T-helper 2 cell treated with Interferon-gamma antibody and Interleukin-4, amounts not matched to agents 5 μg/mL and 100 μg/mL, for 36 hours (primary cell): ENCODE data around the gene SLC27A5.
"Not testable (repeated sequence)": the region's sequence is repeated elsewhere in the genome, so short reads cannot be mapped to it uniquely, and the experiment has no call there.

ENCODE experiments used
- DNase-seq: peaks from one replicate; pipeline ENCODE4 v3.0.0; 2021; ENCODE audit warnings: low spot score
- H3K27ac Mint-ChIP-seq: one replicate; pipeline ENCODE4 v1.8.0; 2021; ENCODE audit warnings: mild to moderate bottlenecking, mixed read lengths
- H3K27me3 Mint-ChIP-seq: one replicate; pipeline ENCODE4 v1.8.0; 2021; ENCODE audit warnings: low read depth, mixed read lengths
- H3K36me3 Mint-ChIP-seq: one replicate; pipeline ENCODE4 v1.8.0; 2021; ENCODE audit warnings: low read depth, mixed read lengths
- H3K4me1 Mint-ChIP-seq: one replicate; pipeline ENCODE4 v1.8.0; 2021; ENCODE audit warnings: low read depth, mixed read lengths
- H3K4me3 Mint-ChIP-seq: one replicate; pipeline ENCODE4 v1.8.0; 2022; ENCODE audit warnings: mild to moderate bottlenecking, moderate library complexity, mixed read lengths
- H3K9me3 Mint-ChIP-seq: one replicate; pipeline ENCODE4 v1.8.0; 2021; ENCODE audit warnings: mixed read lengths

The SLC27A5 gene

DNA sequence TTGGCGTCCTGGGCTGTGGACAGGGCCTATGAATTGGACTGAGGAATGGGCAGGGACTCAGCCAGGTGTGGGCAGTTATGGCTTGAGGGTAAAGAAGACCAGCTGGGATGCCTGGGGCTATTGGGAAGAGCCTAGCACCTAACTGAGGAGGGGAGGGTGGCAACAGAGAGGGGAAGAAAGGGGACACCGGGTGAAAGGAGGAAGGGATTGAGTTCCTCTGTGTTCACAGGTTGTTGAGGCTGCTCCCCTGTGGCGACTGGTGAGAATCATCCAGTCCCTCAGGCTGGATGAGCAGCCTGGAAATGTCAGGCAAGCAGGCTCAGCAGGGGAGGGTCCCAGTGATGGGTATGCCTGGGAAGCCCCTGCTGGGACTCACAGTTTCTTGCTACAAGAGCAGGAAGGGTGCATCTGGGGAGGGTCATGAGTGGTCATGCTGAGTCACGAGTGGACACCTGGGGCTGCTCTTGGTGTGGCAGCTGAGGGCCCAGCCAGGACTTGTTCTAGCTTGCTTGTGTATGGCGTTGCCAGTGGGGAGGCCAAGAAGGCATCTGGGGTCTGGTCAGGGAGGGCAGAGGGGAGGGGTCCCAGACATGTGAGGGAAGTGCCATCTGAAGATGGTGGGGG lies 43.5 kb downstream of the SLC27A5 start:
- H3K27ac Mint-ChIP-seq, result peak overlapping the region; percentile 22
- peak overlapping the region; percentile 85 for H3K4me3 Mint-ChIP-seq
- DNase-seq, result no peak
- no peaks in the 10 kb centered on the region for H3K9me3 Mint-ChIP-seq
- peaks cover 12% of the 10 kb centered on the region for H3K4me1 Mint-ChIP-seq
- H3K27me3 Mint-ChIP-seq, result peaks cover 2% of the 10 kb centered on the region
- H3K36me3 Mint-ChIP-seq, result peaks cover 5% of the 10 kb centered on the region

DNA sequence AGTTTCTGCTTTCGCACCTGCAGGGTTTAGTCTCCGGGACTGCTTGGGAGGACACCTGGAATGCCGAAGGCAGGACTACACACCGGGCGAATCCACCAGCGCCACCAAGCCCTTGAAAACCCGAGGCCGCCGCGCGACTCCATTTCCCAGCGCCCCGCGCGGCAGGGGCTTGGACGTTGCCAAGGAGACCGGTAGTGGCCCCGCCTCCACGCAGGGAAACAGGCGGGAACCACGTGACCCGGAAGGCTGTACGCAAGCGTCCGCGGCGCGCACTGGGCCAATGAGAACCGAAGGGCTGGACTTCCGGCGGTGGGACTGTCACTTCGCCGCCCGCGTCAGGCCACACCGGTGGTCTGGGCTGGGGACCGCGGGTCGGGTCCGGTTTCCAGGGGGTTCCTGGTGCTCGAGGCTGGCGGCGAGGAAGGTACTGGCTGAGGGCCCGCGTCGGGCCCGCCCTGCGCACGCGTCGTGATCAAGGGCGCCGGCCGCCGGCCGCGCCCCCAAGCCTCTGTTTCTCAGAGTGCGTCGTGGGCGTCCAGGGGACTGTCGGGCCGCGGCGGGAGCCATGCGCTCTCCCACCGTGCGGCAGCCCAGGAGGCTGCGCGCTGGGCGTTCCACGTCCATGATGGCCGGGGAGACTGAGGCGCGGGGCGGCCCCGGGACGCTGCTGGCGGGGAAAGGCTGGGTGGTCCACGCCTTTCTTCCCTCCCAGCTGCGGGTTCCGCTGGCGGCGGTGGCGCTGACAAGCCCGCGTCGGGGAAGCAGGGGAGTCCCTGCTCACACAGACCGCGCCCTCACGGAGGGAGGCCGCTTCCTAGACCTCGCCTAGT lies 44.8 kb downstream of the SLC27A5 start, which contains the start of gene ZNF324:
TSS of gene ZNF324 (plus strand) at position 321 of the 830 bp plus-strand sequence. CDS start 2,106 bp downstream, outside the sequence.
- peak; percentile 97 for DNase-seq
- Mint-ChIP-seq H3K27me3 (peaks cover 2% of the 10 kb centered on the region), H3K4me3 (peak within 1 kb of the TSS; percentile 85), H3K36me3 (peaks cover 1% of the 10 kb centered on the region), H3K27ac (peak within 1 kb of the TSS; percentile 81), H3K9me3 (no peaks in the 10 kb centered on the region), H3K4me1 (peaks cover 12% of the 10 kb centered on the region)

DNA sequence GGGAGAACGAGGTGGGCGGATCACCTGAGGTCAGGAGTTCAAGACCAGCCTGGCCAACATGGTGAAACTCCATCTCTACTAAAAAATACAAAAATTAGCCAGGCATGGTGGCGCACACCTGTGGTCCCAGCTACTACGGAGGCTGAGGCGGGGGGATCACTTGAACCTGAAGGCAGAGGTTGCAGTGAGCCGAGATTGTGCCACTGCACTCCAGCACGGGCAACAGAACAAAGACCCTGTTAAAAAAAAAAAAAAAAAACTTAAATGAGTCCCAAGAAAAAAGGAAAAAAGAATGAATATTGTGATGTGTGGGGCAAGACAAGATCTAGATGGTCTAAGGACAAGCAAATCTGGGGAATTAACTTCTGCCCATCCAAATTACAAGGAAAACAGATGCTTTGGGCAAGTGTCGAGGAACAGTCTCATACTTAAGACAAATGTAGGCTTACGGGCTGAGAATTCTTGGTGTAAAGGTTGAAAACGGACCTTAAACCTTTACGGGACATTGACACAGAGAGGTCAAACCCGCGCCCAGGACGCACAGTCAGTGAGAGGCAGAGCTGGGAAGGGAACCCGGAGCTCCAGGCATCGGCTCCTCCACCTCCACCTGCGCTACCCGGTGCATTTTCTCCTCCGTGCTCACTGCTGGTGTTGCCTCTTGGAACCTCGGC lies 45.6 kb downstream of the SLC27A5 start:
- H3K27ac Mint-ChIP-seq, result no peak overlapping the region
- H3K36me3 Mint-ChIP-seq, result peaks cover 1% of the 10 kb centered on the region
- peak overlapping the region; percentile 85 for H3K4me3 Mint-ChIP-seq
- no peak for DNase-seq
- no peaks in the 10 kb centered on the region for H3K9me3 Mint-ChIP-seq
- H3K4me1 Mint-ChIP-seq, result peaks cover 12% of the 10 kb centered on the region
- peaks cover 2% of the 10 kb centered on the region for H3K27me3 Mint-ChIP-seq

DNA sequence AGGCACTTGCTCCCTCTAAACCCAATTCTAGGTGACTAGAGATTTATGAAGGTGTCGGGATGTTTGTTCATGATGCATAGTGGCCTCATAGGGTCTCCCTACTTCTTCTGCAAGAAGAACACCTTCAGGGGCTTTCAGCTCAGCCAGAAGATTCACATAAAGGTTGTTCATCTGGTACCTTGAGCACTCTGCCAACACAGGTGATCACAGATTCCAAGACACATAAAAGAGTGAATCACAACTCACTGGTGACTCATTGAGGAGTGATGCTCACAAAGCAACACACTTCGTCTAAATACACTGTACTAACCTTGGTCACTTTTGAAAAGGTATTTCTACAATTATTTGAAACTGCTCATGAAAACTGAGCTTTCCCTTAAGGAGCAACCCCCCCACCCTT lies 51.8 kb downstream of the SLC27A5 start:
- Mint-ChIP-seq H3K9me3 (no peaks in the 10 kb centered on the region), H3K27me3 (no peaks in the 10 kb centered on the region), H3K27ac (no peak overlapping the region), H3K4me1 (no peaks in the 10 kb centered on the region), H3K4me3 (no peak overlapping the region), H3K36me3 (peaks cover 18% of the 10 kb centered on the region)
- DNase-seq, result no peak

DNA sequence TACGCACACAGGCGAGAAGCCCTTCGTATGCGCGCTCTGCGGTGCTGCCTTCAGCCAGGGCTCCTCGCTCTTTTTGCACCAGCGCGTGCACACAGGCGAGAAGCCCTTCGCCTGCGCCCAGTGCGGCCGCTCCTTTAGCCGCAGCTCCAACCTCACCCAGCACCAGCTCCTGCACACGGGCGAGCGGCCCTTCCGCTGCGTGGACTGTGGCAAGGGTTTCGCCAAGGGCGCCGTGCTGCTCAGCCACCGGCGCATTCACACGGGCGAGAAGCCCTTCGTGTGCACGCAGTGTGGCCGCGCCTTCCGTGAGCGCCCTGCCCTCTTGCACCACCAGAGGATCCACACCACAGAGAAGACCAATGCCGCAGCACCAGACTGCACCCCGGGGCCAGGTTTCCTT lies 55.7 kb downstream of the SLC27A5 start:
- H3K4me1 Mint-ChIP-seq, result peaks cover 9% of the 10 kb centered on the region
- H3K36me3 Mint-ChIP-seq, result peaks cover 25% of the 10 kb centered on the region
- H3K27ac Mint-ChIP-seq, result no peak overlapping the region
- H3K27me3 Mint-ChIP-seq, result peaks cover 2% of the 10 kb centered on the region
- no peaks in the 10 kb centered on the region for H3K9me3 Mint-ChIP-seq
- no peak overlapping the region for H3K4me3 Mint-ChIP-seq
- DNase-seq, result no peak

DNA sequence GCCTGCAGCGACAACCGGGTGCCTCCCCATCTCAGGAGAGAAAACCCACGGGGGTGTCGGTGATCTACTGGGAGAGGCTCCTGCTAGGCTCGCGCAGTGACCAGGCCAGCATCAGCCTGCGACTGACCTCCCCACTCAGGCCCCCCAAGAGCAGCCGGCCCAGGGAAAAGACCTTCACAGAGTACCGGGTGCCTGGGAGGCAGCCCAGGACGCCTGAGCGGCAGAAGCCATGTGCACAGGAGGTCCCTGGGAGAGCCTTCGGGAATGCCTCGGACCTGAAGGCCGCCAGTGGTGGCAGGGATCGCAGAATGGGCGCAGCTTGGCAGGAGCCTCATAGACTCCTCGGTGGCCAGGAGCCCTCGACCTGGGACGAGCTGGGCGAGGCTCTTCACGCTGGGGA lies 56.5 kb downstream of the SLC27A5 start:
- Mint-ChIP-seq H3K9me3 (no peaks in the 10 kb centered on the region), H3K4me1 (peaks cover 15% of the 10 kb centered on the region), H3K27me3 (peaks cover 2% of the 10 kb centered on the region), H3K4me3 (no peak overlapping the region), H3K36me3 (peaks cover 25% of the 10 kb centered on the region), H3K27ac (no peak overlapping the region)
- no peak for DNase-seq

DNA sequence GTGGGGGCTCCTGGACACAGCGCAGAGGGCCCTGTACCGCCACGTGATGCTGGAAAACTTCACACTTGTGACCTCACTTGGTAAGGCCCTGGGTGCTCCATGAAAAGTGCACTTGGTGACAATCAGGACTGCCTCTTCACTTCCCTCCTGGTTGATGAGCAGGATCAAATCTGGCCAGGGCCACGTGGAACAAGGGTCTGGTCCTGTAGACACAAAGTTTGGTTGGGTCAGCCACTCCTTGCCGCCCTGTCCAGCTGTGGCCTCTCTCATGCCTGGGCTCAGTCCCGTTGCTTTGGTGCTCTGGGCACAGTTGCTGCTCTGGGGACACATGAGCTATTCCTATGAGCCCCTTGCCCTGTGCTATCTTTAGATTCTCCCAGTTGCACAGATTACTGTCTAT lies 58.0 kb downstream of the SLC27A5 start:
- peaks cover 5% of the 10 kb centered on the region for H3K9me3 Mint-ChIP-seq
- no peak overlapping the region for H3K27ac Mint-ChIP-seq
- peaks cover 2% of the 10 kb centered on the region for H3K27me3 Mint-ChIP-seq
- peaks cover 15% of the 10 kb centered on the region for H3K4me1 Mint-ChIP-seq
- no peak overlapping the region for H3K4me3 Mint-ChIP-seq
- no peak for DNase-seq
- peaks cover 22% of the 10 kb centered on the region for H3K36me3 Mint-ChIP-seq

DNA sequence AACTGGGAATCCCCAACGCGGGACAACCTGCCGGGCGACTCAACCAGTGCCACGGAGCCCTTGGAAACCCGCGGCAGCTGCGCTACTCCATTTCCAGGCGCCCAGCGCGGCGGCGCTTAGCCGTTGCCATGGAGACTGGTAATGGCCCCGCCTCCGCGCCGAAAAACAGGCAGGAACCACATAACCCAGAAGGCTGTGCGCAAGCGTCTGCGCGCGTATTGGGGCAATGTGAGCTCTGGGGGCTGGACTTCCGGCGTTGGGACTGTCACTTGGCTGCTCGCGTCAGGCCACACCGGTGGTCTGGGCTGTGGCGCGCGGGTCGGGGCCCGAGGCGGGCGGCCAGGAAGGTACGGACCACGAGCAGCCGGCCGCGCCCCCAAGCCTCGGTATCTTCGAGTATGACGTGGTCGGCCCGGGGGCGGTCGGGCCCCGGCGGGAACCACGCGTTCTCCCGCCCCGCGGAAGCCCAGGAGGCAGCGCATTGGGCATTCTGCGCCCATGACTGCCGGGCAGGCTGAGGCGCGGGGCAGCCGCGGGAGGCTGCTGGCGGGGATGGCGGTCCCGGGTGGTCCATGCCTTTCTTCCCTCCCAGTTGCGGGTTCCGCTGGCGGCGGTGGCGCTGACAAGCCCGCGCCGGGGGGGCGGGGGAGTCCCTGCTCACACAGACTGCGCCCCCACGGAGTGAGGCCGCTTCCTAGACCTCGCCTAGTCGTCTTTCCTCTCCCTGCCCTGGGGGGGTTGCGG lies 60.3 kb downstream of the SLC27A5 start, which contains the start of gene ZNF324B:
TSS of gene ZNF324B (plus strand) at position 265 of the 744 bp plus-strand sequence. CDS start 2,080 bp downstream, outside the sequence.
- H3K36me3 Mint-ChIP-seq, result peaks cover 10% of the 10 kb centered on the region
- H3K4me3 Mint-ChIP-seq, result peak within 1 kb of the TSS; percentile 87
- H3K27ac Mint-ChIP-seq, result peak within 1 kb of the TSS; percentile 45

DNA sequence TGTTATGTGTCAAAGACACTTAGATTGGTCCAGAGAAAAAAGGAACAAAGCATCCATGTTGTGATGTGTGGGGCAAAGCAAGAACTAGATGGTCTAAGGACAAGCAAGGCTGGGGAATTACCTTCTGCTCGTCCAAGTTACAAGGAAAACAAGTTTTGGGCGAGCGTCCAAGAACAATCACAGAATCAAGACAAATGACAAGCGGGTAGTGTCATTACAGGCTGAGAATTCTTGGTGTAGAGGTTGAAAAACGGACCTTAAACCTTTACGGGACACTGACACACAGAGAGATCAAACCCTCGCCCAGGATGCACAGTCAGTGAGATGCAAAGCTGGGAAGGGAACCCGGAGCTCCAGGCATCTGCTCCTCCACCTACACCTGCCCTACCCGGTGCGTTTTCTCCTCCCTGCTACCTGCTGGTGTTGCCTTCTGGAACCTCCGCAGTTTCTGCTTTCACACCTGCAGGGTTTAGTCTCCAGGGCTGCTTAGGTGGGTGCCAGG lies 60.9 kb downstream of the SLC27A5 start:
- Mint-ChIP-seq H3K36me3 (peaks cover 7% of the 10 kb centered on the region), H3K27me3 (peaks cover 5% of the 10 kb centered on the region), H3K9me3 (peaks cover 13% of the 10 kb centered on the region), H3K4me3 (peak overlapping the region; percentile 87), H3K4me1 (peaks cover 15% of the 10 kb centered on the region), H3K27ac (no peak overlapping the region)
- DNase-seq, result peak; percentile 16

More for the DNA sequence above, 60.3 kb downstream of the SLC27A5 start, which contains the start of gene ZNF324B:
- Mint-ChIP-seq H3K27me3 (peaks cover 5% of the 10 kb centered on the region), H3K4me1 (peaks cover 15% of the 10 kb centered on the region), H3K9me3 (peaks cover 13% of the 10 kb centered on the region)
- DNase-seq, result peak; percentile 96

DNA sequence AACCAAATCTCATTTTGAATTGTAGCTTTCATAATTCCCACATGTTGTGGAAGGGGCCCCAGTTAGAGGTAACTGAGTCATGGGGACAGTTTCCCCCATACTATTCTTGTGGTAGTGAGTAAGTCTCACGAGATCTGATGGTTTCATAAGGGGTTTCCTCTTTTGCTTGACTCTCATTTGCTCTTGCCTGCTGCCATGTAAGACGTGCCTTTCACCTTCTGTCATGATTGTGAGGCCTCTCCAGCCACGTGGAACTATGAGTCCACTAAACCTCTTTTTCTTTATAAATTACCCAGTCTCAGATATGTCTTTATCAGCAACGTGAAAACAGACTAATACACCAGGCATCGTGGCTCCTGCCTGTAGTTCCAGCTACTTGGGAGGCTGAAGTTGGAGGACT lies 61.8 kb downstream of the SLC27A5 start:
- not testable (repeated sequence) for H3K36me3 Mint-ChIP-seq, H3K27ac Mint-ChIP-seq, H3K4me3 Mint-ChIP-seq, DNase-seq, H3K27me3 Mint-ChIP-seq
- peaks cover 15% of the 10 kb centered on the region for H3K4me1 Mint-ChIP-seq
- H3K9me3 Mint-ChIP-seq, result peaks cover 13% of the 10 kb centered on the region

DNA sequence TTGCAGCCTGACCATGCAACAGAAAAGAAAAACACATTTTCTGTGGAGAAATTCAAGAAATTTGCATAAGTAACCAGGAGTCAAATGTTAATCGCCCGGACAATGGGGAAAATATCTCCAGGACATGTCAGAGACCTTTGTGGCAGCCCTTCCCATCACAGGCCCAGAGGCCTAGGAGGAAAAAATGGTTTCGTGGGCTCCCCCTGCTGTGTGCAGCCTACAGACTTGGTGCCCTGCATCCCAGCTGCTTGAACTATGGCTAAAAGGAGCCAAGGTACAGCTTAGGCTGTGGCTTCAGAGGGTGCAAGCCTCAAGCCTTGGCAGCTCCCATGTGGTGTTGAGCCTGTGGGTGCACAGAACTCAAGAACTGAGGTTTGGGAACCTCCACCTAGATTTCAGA lies 62.9 kb downstream of the SLC27A5 start:
- not testable (repeated sequence) for DNase-seq, H3K36me3 Mint-ChIP-seq, H3K4me3 Mint-ChIP-seq, H3K27me3 Mint-ChIP-seq, H3K27ac Mint-ChIP-seq
- Mint-ChIP-seq H3K4me1 (peaks cover 15% of the 10 kb centered on the region), H3K9me3 (peaks cover 21% of the 10 kb centered on the region)
